DMS79 treated with DMSO at 0.1 percent for 48 hours (cell line): ENCODE measurements around the gene WSCD1.

Experiments used
- DNase-seq: peaks from one replicate; lab custom pipeline; 2025; lab: John Stamatoyannopoulos, UW

Gene WSCD1

DNA sequence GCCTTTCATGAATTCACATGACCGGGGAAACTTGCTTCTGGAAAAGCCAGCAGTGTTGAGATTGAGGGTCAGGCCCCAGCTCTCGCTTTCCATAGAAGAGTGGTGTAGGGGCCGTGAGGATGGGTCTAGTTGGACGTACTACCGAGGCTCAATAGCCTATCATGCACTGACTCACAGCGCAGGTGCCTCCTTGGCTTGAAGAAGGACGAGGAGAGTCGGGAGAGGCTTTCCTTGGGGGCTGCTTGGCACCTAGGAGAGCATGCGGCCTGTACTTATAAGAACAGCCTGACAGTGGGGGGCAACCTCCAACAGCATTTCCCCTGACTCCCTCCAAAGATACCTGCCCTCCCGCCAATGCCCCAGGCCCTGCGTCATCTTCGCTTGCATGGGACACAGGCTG, 37.6 kb downstream of the WSCD1 start:
- no peak for DNase-seq

GRCh38 chr17:6108382-6108781, 38.2 kb downstream of the WSCD1 start:
- DNase-seq, result no peak

- no peak for DNase-seq
These were observed 38.8 kb downstream of the WSCD1 start for GRCh38 chr17:6108987-6109386.

DNA sequence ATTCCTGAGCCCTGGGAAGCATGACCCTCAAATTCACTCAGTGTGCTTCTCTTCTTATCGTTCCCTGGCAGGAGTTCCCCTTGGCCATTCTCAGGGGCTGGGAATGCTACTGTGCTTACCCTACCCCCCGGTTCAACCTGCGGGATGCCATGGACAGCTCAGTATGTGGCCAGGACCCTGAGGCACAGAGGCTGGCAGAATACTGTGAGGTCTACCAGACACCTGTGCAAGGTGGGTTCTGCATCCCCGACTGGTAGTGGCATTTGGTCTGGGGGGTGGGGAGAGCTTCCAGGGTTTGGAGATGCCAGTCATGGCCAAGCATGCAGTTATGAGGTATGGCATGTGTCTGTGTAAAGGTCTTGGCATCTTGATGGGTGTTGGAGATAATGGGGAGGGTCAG, 39.4 kb downstream of the WSCD1 start:
- DNase-seq, result no peak

DNA sequence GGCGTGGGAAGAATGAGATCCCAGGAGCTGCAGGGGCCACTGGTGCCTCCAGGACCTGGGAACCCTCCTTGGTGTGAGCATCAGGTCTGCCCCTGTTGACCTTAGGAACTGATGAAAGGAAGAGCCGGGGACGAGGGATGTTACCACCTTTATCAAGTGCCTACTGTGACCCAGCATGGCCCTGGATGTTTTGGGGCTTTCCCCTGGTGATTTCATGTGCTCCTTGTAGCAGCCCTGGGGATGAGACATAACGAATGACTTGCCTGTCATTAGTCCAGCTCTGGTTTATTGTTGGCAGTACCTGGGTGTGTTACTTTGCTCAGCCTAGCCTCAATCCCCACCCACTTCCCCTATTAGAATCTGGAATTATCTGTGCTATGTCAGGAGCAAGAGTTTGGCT, 39.9 kb downstream of the WSCD1 start:
- DNase-seq, result no peak

DNA sequence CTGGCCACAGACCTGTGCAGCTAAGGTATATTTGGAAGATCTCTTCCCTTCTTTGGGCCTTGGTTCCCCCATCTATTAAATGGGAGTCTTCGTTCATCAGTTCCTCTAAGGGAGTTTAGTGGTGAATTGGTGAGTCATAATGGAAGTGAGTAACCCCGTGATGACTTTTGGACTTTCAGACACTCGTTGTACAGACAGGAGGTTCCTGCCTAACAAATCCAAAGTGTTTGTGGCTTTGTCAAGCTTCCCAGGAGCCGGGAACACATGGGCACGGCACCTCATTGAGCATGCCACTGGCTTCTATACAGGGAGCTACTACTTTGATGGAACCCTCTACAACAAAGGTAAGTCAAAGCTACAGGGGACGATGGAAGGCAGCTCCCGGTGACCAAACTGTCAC, 40.4 kb downstream of the WSCD1 start:
- no peak for DNase-seq

DNA sequence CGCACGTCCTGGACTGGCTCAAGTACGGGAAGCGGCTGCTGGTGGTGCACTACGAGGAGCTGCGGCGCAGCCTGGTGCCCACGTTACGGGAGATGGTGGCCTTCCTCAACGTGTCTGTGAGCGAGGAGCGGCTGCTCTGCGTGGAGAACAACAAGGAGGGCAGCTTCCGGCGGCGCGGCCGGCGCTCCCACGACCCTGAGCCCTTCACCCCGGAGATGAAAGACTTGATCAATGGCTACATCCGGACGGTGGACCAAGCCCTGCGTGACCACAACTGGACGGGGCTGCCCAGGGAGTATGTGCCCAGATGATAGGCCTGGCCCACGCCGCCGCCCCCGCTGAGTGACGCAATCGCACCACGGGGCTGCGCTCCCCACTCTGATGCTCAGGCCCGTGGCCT, 50.2 kb downstream of the WSCD1 start:
- DNase-seq, result no peak

- no peak for DNase-seq
These were observed 54.7 kb downstream of the WSCD1 start for GRCh38 chr17:6124856-6125255.

GRCh38 chr17:6126768-6127167, 56.6 kb downstream of the WSCD1 start:
- DNase-seq, result no peak

DNA sequence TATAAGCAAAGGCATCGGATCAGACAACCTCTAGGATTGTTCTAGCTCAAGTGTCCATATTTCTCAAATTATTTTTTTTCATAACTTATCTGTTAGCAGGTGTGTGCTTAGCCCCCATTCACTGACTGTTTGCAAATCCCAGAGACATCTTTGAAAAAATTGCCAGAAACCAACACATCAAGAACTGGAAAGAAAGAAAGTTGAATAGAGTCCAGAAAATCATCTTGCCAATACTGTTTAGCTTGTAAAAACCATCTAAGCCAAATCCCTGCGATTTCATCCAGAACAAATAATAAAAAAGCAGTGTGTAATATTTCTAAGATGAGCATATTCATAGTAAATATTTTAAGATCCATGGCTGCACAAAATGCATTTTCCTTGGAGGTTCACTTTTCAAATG, 64.5 kb downstream of the WSCD1 start:
- DNase-seq, result no peak

DNA sequence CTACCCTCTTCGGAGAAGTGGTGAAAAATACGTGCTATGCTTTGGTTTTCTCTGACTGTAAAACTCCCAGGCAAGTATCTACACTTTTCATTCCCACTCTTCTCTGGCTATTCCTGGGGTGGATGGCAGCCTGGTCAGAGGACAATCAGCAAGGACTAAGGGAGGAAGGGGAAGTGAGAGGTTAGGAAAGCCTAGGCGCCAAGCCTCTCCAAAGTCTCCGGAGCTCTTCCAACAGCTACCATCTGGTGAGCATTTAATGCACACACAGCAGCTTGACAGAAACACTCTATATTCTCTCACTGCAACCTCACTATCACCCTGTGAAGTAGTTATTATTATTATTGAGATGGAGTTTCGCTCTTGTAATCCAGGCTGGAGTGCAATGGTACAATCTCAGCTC, 65.1 kb downstream of the WSCD1 start:
- no peak for DNase-seq

DNA sequence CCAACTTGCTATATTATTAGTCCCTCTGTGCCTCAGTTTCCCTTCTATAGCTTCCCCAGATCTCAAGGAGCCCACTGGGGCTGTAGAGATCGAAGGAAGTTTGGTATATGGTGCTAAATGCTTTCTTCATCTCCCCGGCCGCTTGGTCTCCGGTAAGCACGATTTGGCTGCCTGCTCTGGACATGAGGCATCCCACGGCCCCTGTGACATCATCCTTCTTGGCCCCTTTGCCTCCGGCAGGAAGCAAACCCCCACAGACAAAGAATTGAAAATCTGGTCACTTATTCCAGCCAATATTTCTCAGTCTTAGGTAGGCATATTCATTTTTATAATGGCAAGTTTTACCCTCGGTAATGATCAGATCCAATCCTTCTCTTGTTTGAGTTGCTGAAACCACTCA, 65.8 kb downstream of the WSCD1 start:
- no peak for DNase-seq

- DNase-seq, result no peak
These were observed 67.7 kb downstream of the WSCD1 start for GRCh38 chr17:6137716-6138502.

- DNase-seq, result peak; percentile 15
These were observed 68.7 kb downstream of the WSCD1 start for GRCh38 chr17:6138761-6139446.

DNA sequence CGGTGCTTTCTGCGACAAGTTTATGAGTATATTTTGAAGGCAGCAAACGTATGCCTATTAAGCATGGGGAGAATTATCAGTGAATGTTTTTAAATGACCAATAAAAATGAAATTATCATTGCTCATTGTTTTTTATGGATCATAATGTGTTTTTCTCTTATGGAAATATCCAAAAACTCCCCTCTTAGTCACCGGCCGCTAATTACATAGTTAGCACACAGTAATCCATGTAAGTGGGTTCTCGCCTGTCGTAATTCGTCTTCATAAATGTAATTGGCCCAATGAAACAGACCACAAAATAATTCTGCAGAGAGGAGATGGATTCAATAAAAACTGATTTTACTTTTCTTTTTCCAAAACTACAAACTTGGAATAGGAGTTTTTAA, 69.3 kb downstream of the WSCD1 start:
- DNase-seq, result no peak

DNA sequence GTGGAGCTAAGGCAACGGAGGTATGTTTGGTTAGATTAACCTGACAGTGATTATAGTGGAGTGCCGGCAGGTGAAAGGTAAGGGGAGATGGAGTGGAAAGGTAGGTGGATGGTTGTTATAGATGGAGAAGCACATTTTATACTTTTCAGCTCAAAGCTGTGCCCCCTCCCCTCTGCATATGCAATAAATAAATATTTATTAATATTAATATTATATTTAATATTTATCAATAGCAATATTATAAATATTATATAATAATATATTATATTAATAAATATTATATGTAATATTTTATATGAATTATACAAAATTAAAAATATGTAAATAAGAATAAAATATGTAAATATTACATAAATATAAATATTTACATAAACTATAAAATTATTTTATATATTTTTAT, 70.0 kb downstream of the WSCD1 start:
- no peak for DNase-seq

GRCh38 chr17:6140728-6141330, 70.7 kb downstream of the WSCD1 start:
- no peak for DNase-seq

GRCh38 chr17:6142701-6143100, 72.5 kb downstream of the WSCD1 start:
- DNase-seq, result peak; percentile 17

GRCh38 chr17:6145946-6146345, 75.8 kb downstream of the WSCD1 start:
- DNase-seq, result no peak

DNA sequence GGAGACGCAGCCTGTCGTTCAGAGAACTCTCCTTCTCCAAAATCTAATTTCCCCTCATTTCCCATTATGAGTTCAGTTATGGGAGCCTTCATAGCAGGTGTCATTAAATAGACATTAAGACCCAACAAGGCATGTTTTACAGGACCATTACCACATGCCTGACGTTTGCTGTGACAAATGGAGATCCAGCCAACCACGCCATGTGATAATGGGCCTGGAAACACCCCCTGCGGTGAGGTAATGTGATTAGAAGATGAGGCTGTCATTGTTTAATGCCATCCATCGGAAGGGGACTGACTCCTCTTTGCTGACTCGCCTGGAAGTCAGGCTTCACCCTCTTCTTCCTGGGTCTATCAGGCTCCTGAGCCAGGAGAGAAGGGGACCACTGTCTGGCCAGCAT, 76.9 kb downstream of the WSCD1 start:
- no peak for DNase-seq

- no peak for DNase-seq
These were observed 83.2 kb downstream of the WSCD1 start for GRCh38 chr17:6153375-6153774.

DNA sequence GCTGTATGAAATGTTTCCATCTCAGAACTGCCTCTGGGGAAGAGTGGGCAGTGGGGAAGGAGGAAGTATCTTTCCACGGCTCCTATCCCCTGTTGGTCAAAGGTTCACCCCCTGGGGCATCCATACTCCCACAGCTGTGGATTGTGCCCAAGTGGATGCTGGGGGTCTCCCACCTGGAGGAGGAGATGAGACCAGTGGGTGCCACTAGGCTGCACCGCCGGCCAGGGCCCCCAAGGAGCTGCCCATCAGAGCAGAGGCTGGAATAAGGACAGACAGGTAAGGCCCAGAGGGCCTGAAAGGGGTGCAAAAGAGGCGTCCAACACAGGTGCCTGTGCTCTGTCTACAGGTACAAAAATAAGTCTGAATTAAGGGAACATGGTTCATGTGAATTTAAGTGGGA, 87.5 kb downstream of the WSCD1 start:
- no peak for DNase-seq

- no peak for DNase-seq
These were observed 89.5 kb downstream of the WSCD1 start for GRCh38 chr17:6159541-6160231.
